Lower lobe of right lung (tissue), 2 donors: Measurements from ENCODE around the gene UFD1. TPM values are rescaled to one million over a fixed set of nuclear protein-coding genes. Genes with fewer than 3 reads are reported as not detected.

Source experiments
- ATAC-seq, 2 donors: fragments of 200-7000 bp; cut with Tn5 transposase; one replicate each; pipeline ENCODE4 v1.9.1; 2020 to 2022; ENCODE audit warnings: mild to moderate bottlenecking in 2 of 2, moderate library complexity in 2 of 2
- DNase-seq: peaks from one replicate; pipeline ENCODE4 v3.0.0-alpha.2; 2020
- H3K27ac ChIP-seq: fragments of 200-600 bp; one replicate; pipeline ENCODE4 v1.8.0; 2022
- H3K27me3 ChIP-seq: fragments of 200-600 bp; one replicate; pipeline ENCODE4 v1.8.0; 2022; ENCODE audit warnings: low read depth
- H3K36me3 ChIP-seq: fragments of 200-600 bp; one replicate; pipeline ENCODE4 v1.8.0; 2022; ENCODE audit warnings: mild to moderate bottlenecking
- H3K4me1 ChIP-seq: fragments of 200-600 bp; one replicate; pipeline ENCODE4 v1.8.0; 2022
- H3K4me3 ChIP-seq: fragments of 200-600 bp; one replicate; pipeline ENCODE4 v1.8.0; 2022; ENCODE audit warnings: mild to moderate bottlenecking
- H3K9me3 ChIP-seq: fragments of 200-600 bp; one replicate; pipeline ENCODE4 v1.8.0; 2022
- CTCF ChIP-seq: fragments of 200-600 bp; IDR thresholded peaks from one replicate; pipeline ENCODE4 v1.8.0; 2022; ENCODE audit warnings: antibody characterized with exemption, mild to moderate bottlenecking
- intact Hi-C: fragments of 100-400 bp; cut with DNase I; formaldehyde crosslinking; loops from one replicate; pipeline ENCODE4 v1.11.0; 2022
- total RNA-seq: library from RNA; stranded (reverse); fragmentation: NEBNext Ultra II Directional; extraction: Animal tissue kit (Norgen Biotek cat#: 25700); gene quantifications from one replicate; pipeline ENCODE4 v1.2.1, GENCODE V29; 2021
- donor health status: DM: no; HTN: yes; CAD: no; lungs with severe emphysema.

UFD1 gene
- total RNA-seq, 1 donor from 2014 or later: 36.7 TPM

GRCh38 chr22:19517919-19518611 is 39.1 kb upstream of the UFD1 start:
- Histone ChIP-seq H3K27me3 (peaks cover 10% of the 10 kb centered on the region), H3K4me1 (no peaks in the 10 kb centered on the region), H3K4me3 (no peak overlapping the region), H3K36me3 (no peaks in the 10 kb centered on the region), H3K27ac (no peak overlapping the region), H3K9me3 (no peaks in the 10 kb centered on the region)
- no peak for ATAC-seq
- DNase-seq: no peak
- intact Hi-C loops: no loop called here
- TF ChIP-seq CTCF: no peak

GRCh38 chr22:19517171-19517500 is 38.1 kb upstream of the UFD1 start:
- Histone ChIP-seq H3K27me3 (peaks cover 4% of the 10 kb centered on the region), H3K9me3 (no peaks in the 10 kb centered on the region), H3K4me3 (no peak overlapping the region), H3K27ac (no peak overlapping the region), H3K36me3 (no peaks in the 10 kb centered on the region), H3K4me1 (no peaks in the 10 kb centered on the region)
- intact Hi-C loops: no loop called here
- no peak for DNase-seq
- no peak for TF ChIP-seq CTCF
- no peak for ATAC-seq

GRCh38 chr22:19516378-19517170 is 37.6 kb upstream of the UFD1 start:
- Histone ChIP-seq H3K9me3 (no peaks in the 10 kb centered on the region), H3K36me3 (no peaks in the 10 kb centered on the region), H3K27ac (no peak overlapping the region), H3K4me3 (no peak overlapping the region), H3K4me1 (no peaks in the 10 kb centered on the region), H3K27me3 (no peaks in the 10 kb centered on the region)
- ATAC-seq (no peak), DNase-seq (no peak)
- no peak for TF ChIP-seq CTCF
- intact Hi-C loops: no loop called here

GRCh38 chr22:19515654-19516377 is 36.8 kb upstream of the UFD1 start:
- TF ChIP-seq CTCF: no peak

GRCh38 chr22:19514831-19515565 is 36.0 kb upstream of the UFD1 start:
- ATAC-seq (no peak), DNase-seq (no peak)
- Histone ChIP-seq H3K4me1 (no peaks in the 10 kb centered on the region), H3K36me3 (no peaks in the 10 kb centered on the region), H3K4me3 (no peak overlapping the region), H3K27ac (no peak overlapping the region), H3K27me3 (no peaks in the 10 kb centered on the region), H3K9me3 (no peaks in the 10 kb centered on the region)
- TF ChIP-seq CTCF: no peak
- intact Hi-C loops: no loop called here

More at GRCh38 chr22:19515654-19516377, 36.8 kb upstream of the UFD1 start:
- no peaks in the 10 kb centered on the region for H3K9me3 ChIP-seq
- no peak overlapping the region for H3K4me3 ChIP-seq
- H3K27ac ChIP-seq: no peak overlapping the region
- intact Hi-C loops: no loop called here
- ATAC-seq (no peak), DNase-seq (no peak)
- H3K36me3 ChIP-seq: no peaks in the 10 kb centered on the region
- H3K27me3 ChIP-seq: no peaks in the 10 kb centered on the region
- H3K4me1 ChIP-seq: no peaks in the 10 kb centered on the region
